HEK293T (cell line): Measurements from ENCODE around the gene TMBIM1.

ENCODE experiments used
- CTCF ChIA-PET: fragments of 350-600 bp; formaldehyde crosslinking; extraction: SDS; loops from one replicate; lab custom pipeline; 2021; ENCODE audit warnings: antibody characterized with exemption, inconsistent platforms; lab: Yijun Ruan, JAX
- POLR2A ChIA-PET: fragments of 350-600 bp; formaldehyde crosslinking; extraction: SDS; loops from one replicate; lab custom pipeline; 2020; ENCODE audit warnings: antibody characterized with exemption, inconsistent platforms; lab: Yijun Ruan, JAX
- DNase-seq: peaks from one replicate; pipeline ENCODE4 v3.0.0; 2012; ENCODE audit warnings: mixed read lengths; ENCODE audit errors: extremely low spot score
- ARNT ChIP-seq: fragments of 450-650 bp; IDR thresholded peaks from 2 replicates; pipeline ENCODE4 v1.6.1; 2017; ENCODE audit warnings: mild to moderate bottlenecking
- BHLHE40 ChIP-seq: fragments of 450-650 bp; IDR thresholded peaks from 2 replicates; pipeline ENCODE4 v1.6.1; 2016; ENCODE audit warnings: mild to moderate bottlenecking, moderate library complexity, borderline replicate concordance
- CTBP1 ChIP-seq: fragments of 450-650 bp; IDR thresholded peaks from 2 replicates; pipeline ENCODE4 v1.6.1; 2016; ENCODE audit warnings: borderline replicate concordance
- ELF4 ChIP-seq: fragments of 450-650 bp; IDR thresholded peaks from 2 replicates; pipeline ENCODE4 v1.6.1; 2017; ENCODE audit warnings: antibody characterized with exemption
- FOXA1 ChIP-seq: fragments of 450-650 bp; IDR thresholded peaks from 2 replicates; pipeline ENCODE4 v1.6.1; 2016; ENCODE audit warnings: mild to moderate bottlenecking
- FOXK2 ChIP-seq: fragments of 450-650 bp; IDR thresholded peaks from 2 replicates; pipeline ENCODE4 v1.6.1; 2016; ENCODE audit warnings: mild to moderate bottlenecking
- FOXM1 ChIP-seq: fragments of 450-650 bp; IDR thresholded peaks from 2 replicates; pipeline ENCODE4 v1.6.1; 2017; ENCODE audit warnings: mild to moderate bottlenecking, borderline replicate concordance
- HDGF ChIP-seq: fragments of 450-650 bp; IDR thresholded peaks from 2 replicates; pipeline ENCODE4 v1.6.1; 2017; ENCODE audit warnings: antibody characterized with exemption, borderline replicate concordance
- L3MBTL2 ChIP-seq: fragments of 450-650 bp; conservative IDR thresholded peaks from 2 replicates; pipeline ENCODE4 v1.6.1; 2016; ENCODE audit warnings: mild to moderate bottlenecking
- LEF1 ChIP-seq: fragments of 450-650 bp; IDR thresholded peaks from 2 replicates; pipeline ENCODE4 v1.6.1; 2017; ENCODE audit warnings: mild to moderate bottlenecking, borderline replicate concordance
- NFRKB ChIP-seq: fragments of 450-650 bp; IDR thresholded peaks from 2 replicates; pipeline ENCODE4 v1.6.1; 2016; ENCODE audit warnings: mild to moderate bottlenecking, moderate library complexity
- PKNOX1 ChIP-seq: fragments of 450-650 bp; IDR thresholded peaks from 2 replicates; pipeline ENCODE4 v1.6.1; 2016
- SP1 ChIP-seq: fragments of 450-650 bp; IDR thresholded peaks from 2 replicates; pipeline ENCODE4 v1.6.1; 2017
- SUZ12 ChIP-seq: fragments of 450-650 bp; IDR thresholded peaks from 2 replicates; pipeline ENCODE4 v1.6.1; 2016; ENCODE audit warnings: mild to moderate bottlenecking
- TARDBP ChIP-seq: fragments of 450-650 bp; IDR thresholded peaks from 2 replicates; pipeline ENCODE4 v1.6.1; 2016
- ZNF384 ChIP-seq: fragments of 450-650 bp; IDR thresholded peaks from 2 replicates; pipeline ENCODE4 v1.6.1; 2016

Gene TMBIM1

GRCh38 chr2:218262631-218263586, 29.4 kb downstream of the TMBIM1 start:
- DNase-seq: no peak
- ChIA-PET CTCF (no interaction called here), POLR2A (no interaction called here)
- TF ChIP-seq LEF1 (no peak), NFRKB (no peak), ELF4 (no peak), FOXM1 (no peak), BHLHE40 (no peak), TARDBP (no peak), SP1 (no peak), FOXA1 (no peak), ZNF384 (no peak), HDGF (no peak), CTBP1 (no peak), FOXK2 (no peak), PKNOX1 (no peak), SUZ12 (no peak), ARNT (no peak), L3MBTL2 (no peak)

GRCh38 chr2:218262237-218262600, 30.1 kb downstream of the TMBIM1 start:
- DNase-seq: no peak
- POLR2A ChIA-PET: no interaction called here
- no peak for TF ChIP-seq FOXA1
- no peak for TF ChIP-seq CTBP1
- TF ChIP-seq BHLHE40: no peak
- TF ChIP-seq FOXM1: no peak
- TF ChIP-seq ELF4: no peak
- TF ChIP-seq NFRKB: no peak
- TF ChIP-seq FOXK2: no peak
- no peak for TF ChIP-seq L3MBTL2
- no peak for TF ChIP-seq SUZ12
- no peak for TF ChIP-seq ZNF384
- no peak for TF ChIP-seq LEF1
- CTCF ChIA-PET: no interaction called here

GRCh38 chr2:218261423-218262236, 30.7 kb downstream of the TMBIM1 start:
- ChIA-PET POLR2A (no interaction called here), CTCF (no interaction called here)
- no peak for DNase-seq
- TF ChIP-seq ZNF384 (no peak), SP1 (no peak), LEF1 (no peak), TARDBP (no peak), ELF4 (no peak), HDGF (no peak), SUZ12 (no peak), PKNOX1 (no peak), FOXA1 (no peak)

- no peak for DNase-seq
- no peak for TF ChIP-seq BHLHE40
- no peak for TF ChIP-seq PKNOX1
- no peak for TF ChIP-seq ARNT
- TF ChIP-seq FOXK2: no peak
- TF ChIP-seq TARDBP: no peak
- TF ChIP-seq ZNF384: no peak
- no peak for TF ChIP-seq FOXM1
- no peak for TF ChIP-seq SP1
- no peak for TF ChIP-seq ELF4
- no peak for TF ChIP-seq LEF1
- no peak for TF ChIP-seq HDGF
- no peak for TF ChIP-seq L3MBTL2
- no peak for TF ChIP-seq CTBP1
- no peak for TF ChIP-seq NFRKB
- no peak for TF ChIP-seq SUZ12
- no peak for TF ChIP-seq FOXA1
- ChIA-PET CTCF (no interaction called here), POLR2A (interaction anchor here (1.0 kb wide), 1 partner anchor 9 kb away, joined by 4 read pairs; the partner anchor contains the start of genes AAMP and PNKD)
Observed at GRCh38 chr2:218260742-218261422, 31.4 kb downstream of the TMBIM1 start, which contains the start of gene GPBAR1. TSS of gene GPBAR1 (plus strand) at chr2:218261015. CDS start at chr2:218262725, 1,710 bp downstream.

GRCh38 chr2:218260166-218260565, 32.1 kb downstream of the TMBIM1 start:
- DNase-seq: no peak
- POLR2A ChIA-PET: interaction anchor here (1.0 kb wide), 1 partner anchor 10 kb away, joined by 4 read pairs; the partner anchor contains the start of genes AAMP and PNKD
- CTCF ChIA-PET: no interaction called here
- TF ChIP-seq NFRKB (no peak), L3MBTL2 (no peak), ZNF384 (no peak), FOXA1 (no peak), HDGF (no peak), LEF1 (no peak), SUZ12 (no peak), BHLHE40 (no peak)
